Psoas muscle (tissue), 8 donors: ENCODE results near the gene ZNF518A. TPM values are rescaled to one million over a fixed set of nuclear protein-coding genes. Genes with fewer than 3 reads are reported as not detected.

Source experiments
- ATAC-seq, 4 donors: fragments of 200-7000 bp; cut with Tn5 transposase; one replicate each; pipeline ENCODE4 v1.9.1; 2020; ENCODE audit warnings: moderate library complexity in 3 of 4, mild to moderate bottlenecking in 2 of 4
- DNase-seq, 2 donors: peaks; one replicate each; pipeline ENCODE4 v3.0.0-alpha.2; 2020
- H3K27ac ChIP-seq: fragments of 200-600 bp; one replicate; pipeline ENCODE4 v1.8.0; 2022
- H3K27me3 ChIP-seq, 3 donors: fragments of 200-600 bp in 1 of 3; one replicate each; pipeline versions ENCODE4 v1.6.1 to v1.8.0; 2013 to 2022; ENCODE audit warnings: low read length in 2 of 3, mild to moderate bottlenecking in 2 of 3, moderate library complexity in 1 of 3; ENCODE audit not compliant: insufficient read depth in 3 of 3
- H3K36me3 ChIP-seq, 2 donors: fragments of 200-600 bp in 1 of 2; one replicate each; pipeline versions ENCODE4 v1.6.1 to v1.8.0; 2013 to 2022; ENCODE audit warnings: low read depth in 1 of 2, mild to moderate bottlenecking in 1 of 2, moderate library complexity in 1 of 2; ENCODE audit not compliant: insufficient read depth in 1 of 2
- H3K4me1 ChIP-seq: fragments of 200-600 bp; one replicate; pipeline ENCODE4 v1.8.0; 2022
- H3K4me3 ChIP-seq: fragments of 200-600 bp; one replicate; pipeline ENCODE4 v1.8.0; 2022; ENCODE audit warnings: mild to moderate bottlenecking
- H3K9me3 ChIP-seq: fragments of 200-600 bp; one replicate; pipeline ENCODE4 v1.8.0; 2022
- WGBS, 3 donors: extraction: QIAGEN DNeasy Blood & Tissue Kit; methylation state at CpG; one replicate each; pipeline versions ENCODE4 v1.1.6 to v1.1.7; 2013; 5-methylcytosine and 5-hydroxymethylcytosine counted together
- intact Hi-C, 2 donors: fragments of 100-400 bp; cut with DNase I; formaldehyde crosslinking; loops; one replicate each; pipeline versions ENCODE4 v1.11.0 to v1.14.2; 2022
- polyA plus RNA-seq, 3 donors: library from polyadenylated mRNA; stranded (reverse); fragments of 200-250 nt; gene quantifications; one replicate each; pipeline ENCODE4 v1.2.3, GENCODE V29; 2013
- total RNA-seq, 4 donors: library from RNA; stranded (reverse); fragmentation: NEBNext Ultra II Directional in 2 of 4; extraction: Animal tissue kit (Norgen Biotek cat#: 25700) in 2 of 4; gene quantifications; one replicate each; pipeline versions ENCODE4 v1.2.1 to v1.2.4, GENCODE V29; 2021 to 2023
- TF ChIP-seq, protein P1 (sequence below): fragments of 200-600 bp; IDR thresholded peaks from one replicate; pipeline ENCODE4 v1.8.0; 2022; ENCODE audit warnings: antibody characterized with exemption
- donor health status: healthy with polysubstance abuse.
- donor health status: DM: no; HTN: no; CAD: no; lungs with moderate emphysema.
- donor health status: Bipolar disorder and iron deficiency.
- donor health status: healthy.
- donor health status: DM: yes; HTN: yes; CAD: no.
- donor health status: DM: no; HTN: no; CAD: no.
- donor health status: DM: no; HTN: no; CAD: no.
- donor health status: DM: yes; HTN: yes; CAD: no.

Gene ZNF518A
- total and polyA plus RNA-seq, 7 donors, result 1.9 to 10.2 (median 7.4) TPM

DNA sequence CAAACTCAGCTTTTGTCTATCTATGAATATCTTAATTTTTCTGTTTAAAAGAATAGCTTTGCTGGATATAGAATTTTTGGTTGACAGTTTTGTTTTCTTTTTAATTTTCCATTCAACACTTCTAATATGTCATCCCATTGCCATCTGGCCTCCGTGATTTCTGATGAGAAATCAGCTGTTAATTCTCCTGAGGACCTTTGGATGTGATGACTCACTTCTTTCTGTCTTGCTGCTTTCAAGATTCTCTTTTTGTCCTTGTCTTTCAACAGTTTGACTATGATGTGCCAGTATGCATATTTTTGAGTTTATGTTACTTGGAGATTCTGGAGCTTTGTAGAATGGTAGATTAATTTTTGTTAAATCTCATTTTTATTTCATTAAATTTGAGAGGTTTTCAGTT, 38.4 kb downstream of the ZNF518A start:
- WGBS, 3 donors, result 45 to 77% (median 65%) methylated on average over 1 of the region's 1 CpG
- ATAC-seq (no peak), DNase-seq (no peak)
- Histone ChIP-seq H3K27me3 (no peaks in the 10 kb centered on the region), H3K9me3 (peaks cover 35% of the 10 kb centered on the region), H3K27ac (no peak overlapping the region), H3K4me1 (no peaks in the 10 kb centered on the region), H3K36me3 (no peaks in the 10 kb centered on the region), H3K4me3 (no peak overlapping the region)
- intact Hi-C loops, result no loop called here
- TF ChIP-seq, protein P1, sequence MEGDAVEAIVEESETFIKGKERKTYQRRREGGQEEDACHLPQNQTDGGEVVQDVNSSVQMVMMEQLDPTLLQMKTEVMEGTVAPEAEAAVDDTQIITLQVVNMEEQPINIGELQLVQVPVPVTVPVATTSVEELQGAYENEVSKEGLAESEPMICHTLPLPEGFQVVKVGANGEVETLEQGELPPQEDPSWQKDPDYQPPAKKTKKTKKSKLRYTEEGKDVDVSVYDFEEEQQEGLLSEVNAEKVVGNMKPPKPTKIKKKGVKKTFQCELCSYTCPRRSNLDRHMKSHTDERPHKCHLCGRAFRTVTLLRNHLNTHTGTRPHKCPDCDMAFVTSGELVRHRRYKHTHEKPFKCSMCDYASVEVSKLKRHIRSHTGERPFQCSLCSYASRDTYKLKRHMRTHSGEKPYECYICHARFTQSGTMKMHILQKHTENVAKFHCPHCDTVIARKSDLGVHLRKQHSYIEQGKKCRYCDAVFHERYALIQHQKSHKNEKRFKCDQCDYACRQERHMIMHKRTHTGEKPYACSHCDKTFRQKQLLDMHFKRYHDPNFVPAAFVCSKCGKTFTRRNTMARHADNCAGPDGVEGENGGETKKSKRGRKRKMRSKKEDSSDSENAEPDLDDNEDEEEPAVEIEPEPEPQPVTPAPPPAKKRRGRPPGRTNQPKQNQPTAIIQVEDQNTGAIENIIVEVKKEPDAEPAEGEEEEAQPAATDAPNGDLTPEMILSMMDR, result no peak

DNA sequence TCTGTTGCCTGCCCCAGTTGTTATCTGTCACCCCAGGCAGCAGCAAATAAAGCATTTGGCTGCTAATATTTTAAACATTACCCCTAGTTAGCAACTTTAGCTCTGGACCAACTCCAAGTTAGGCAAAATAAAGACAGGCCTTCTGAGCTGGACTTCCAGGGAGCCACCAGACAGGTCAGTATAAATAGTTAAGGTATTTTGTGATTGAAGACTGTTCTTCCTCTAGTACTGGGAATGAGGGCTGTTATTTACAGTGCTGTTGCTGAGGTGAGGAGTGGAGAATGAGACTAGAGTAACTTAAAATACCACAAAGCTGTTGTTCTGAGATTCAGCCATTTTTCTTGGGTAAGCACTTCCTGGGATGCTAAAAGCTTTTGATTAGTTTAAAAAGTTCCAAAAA, 40.1 kb downstream of the ZNF518A start:
- ATAC-seq (no peak), DNase-seq (no peak)
- TF ChIP-seq, protein P1, result no peak
- Histone ChIP-seq H3K4me1 (no peaks in the 10 kb centered on the region), H3K36me3 (no peaks in the 10 kb centered on the region), H3K27ac (no peak overlapping the region), H3K4me3 (no peak overlapping the region), H3K9me3 (peaks cover 38% of the 10 kb centered on the region), H3K27me3 (no peaks in the 10 kb centered on the region)
- intact Hi-C loops, result no loop called here

DNA sequence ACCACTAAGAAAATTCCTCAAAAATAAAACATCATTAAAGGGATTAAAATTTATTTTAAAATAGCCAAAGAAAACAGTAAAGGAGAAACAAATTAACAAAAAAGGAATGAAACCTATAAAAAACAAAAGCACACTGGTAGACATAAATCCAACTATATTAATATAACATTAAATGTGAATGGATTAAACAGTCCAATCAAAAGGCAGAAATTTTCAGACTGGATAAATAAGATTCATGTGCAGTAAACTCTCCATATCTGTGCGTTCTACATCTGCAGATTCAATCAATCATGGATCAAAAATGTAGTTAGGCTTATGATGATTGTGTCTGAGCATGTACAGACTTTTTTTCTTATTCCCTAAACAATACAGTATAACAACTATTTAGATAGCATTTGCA, 42.6 kb downstream of the ZNF518A start:
- TF ChIP-seq, protein P1, result no peak
- WGBS, 3 donors, result 90 to 97% (median 97%) methylated on average over 1 of the region's 1 CpG
- H3K4me1 ChIP-seq, result no peaks in the 10 kb centered on the region
- H3K27me3 ChIP-seq, result no peaks in the 10 kb centered on the region
- H3K27ac ChIP-seq, result no peak overlapping the region
- no peaks in the 10 kb centered on the region for H3K36me3 ChIP-seq
- ATAC-seq (no peak), DNase-seq (no peak)
- intact Hi-C loops, result no loop called here
- H3K9me3 ChIP-seq, result peaks cover 50% of the 10 kb centered on the region
- no peak overlapping the region for H3K4me3 ChIP-seq

DNA sequence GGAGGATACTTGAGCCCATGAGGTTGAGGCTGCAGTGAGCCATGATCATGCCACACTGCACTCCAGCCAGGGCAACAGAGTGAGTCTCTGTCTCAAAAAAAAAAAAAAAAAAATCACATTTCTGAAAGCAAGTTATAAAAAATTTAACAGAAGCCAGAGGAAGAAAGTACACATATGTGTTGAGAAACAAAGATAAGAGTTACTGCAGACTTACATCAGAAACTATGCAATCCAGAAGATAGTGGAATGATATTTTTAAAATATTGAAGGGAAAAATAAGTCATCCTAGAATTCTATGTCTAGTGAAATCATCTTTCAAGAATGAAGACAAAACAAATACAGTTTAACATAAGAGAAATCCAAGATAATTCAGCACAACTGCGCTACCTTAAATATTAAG, 46.9 kb downstream of the ZNF518A start:
- Histone ChIP-seq H3K27ac (no peak overlapping the region), H3K4me3 (no peak overlapping the region), H3K27me3 (no peaks in the 10 kb centered on the region), H3K9me3 (peaks cover 37% of the 10 kb centered on the region), H3K4me1 (no peaks in the 10 kb centered on the region), H3K36me3 (no peaks in the 10 kb centered on the region)
- no peak for DNase-seq
- intact Hi-C loops, result no loop called here
- no peak for ATAC-seq
- TF ChIP-seq, protein P1, result no peak
- WGBS, 3 donors, result 93 to 97% (median 94%) methylated on average over 1 of the region's 1 CpG

DNA sequence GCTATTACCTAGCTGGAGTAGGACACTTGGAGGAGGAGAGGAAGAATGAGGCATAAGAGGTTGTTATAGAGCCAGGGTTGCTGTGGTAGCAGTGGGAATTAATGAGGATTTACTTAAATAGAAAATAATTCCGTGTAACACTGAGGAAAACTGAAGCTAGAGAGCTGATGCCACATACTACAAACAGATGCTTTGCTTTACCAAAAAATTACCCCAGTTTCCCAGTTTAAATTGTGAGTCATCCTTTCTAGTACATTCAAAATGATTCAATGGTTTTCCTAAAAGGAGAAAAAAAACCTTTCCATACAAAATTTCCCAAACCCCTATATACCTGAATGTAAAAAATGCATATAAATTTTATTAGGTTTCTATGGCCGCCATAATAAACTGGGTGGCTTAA, 58.3 kb downstream of the ZNF518A start:
- TF ChIP-seq, protein P1, result no peak
- Histone ChIP-seq H3K4me1 (no peaks in the 10 kb centered on the region), H3K27me3 (peaks cover 0 to 2% (median 0%) of the 10 kb centered on the region in 3 donors), H3K4me3 (no peak overlapping the region), H3K36me3 (no peaks in the 10 kb centered on the region), H3K9me3 (no peaks in the 10 kb centered on the region), H3K27ac (no peak overlapping the region)
- 73 to 90% (median 75%) methylated on average over 2 of the region's 2 CpGs for WGBS, 3 donors
- no peak for ATAC-seq
- DNase-seq, result no peak
- intact Hi-C loops, result no loop called here
